HCT116 (cell line): Measurements from ENCODE around the gene TMEM81.

Source experiments
- CEBPB ChIP-seq: IDR thresholded peaks from 2 replicates; pipeline ENCODE4 v1.6.1; 2012; ENCODE audit warnings: low read depth
- EZH2phosphoT487 ChIP-seq: fragments of 200-600 bp; IDR thresholded peaks from 2 replicates; pipeline ENCODE4 v1.6.1; 2018; ENCODE audit warnings: antibody characterized with exemption, borderline replicate concordance
- MAX ChIP-seq: IDR thresholded peaks from 2 replicates; pipeline ENCODE4 v1.6.1; 2012
- POLR2A ChIP-seq: IDR thresholded peaks from 2 replicates; pipeline ENCODE4 v1.7.0; 2011; ENCODE audit warnings: borderline replicate concordance; ENCODE audit not compliant: insufficient read depth, insufficient read length; ENCODE audit errors: extremely low read depth
- REST ChIP-seq: IDR thresholded peaks from 2 replicates; pipeline ENCODE4 v1.6.1; 2012; ENCODE audit warnings: low read depth
- SP1 ChIP-seq: IDR thresholded peaks from 2 replicates; pipeline ENCODE4 v1.6.1; 2012; ENCODE audit warnings: low read depth
- ZNF274 ChIP-seq: fragments of 200-500 bp; sonication (Bioruptor generic); IDR thresholded peaks from 2 replicates; pipeline ENCODE4 v1.6.1; 2014; ENCODE audit warnings: mild to moderate bottlenecking, low read depth, low read length, inconsistent platforms
- TF ChIP-seq, protein P1 (sequence below), 3 experiments: fragments of 200-600 bp in 1 of 3; sonication (generic) in 1 of 3; IDR thresholded peaks in 2 of 3; conservative IDR thresholded peaks in 1 of 3; 2 replicates each; pipeline ENCODE4 v1.5.1; 2012 to 2017; ENCODE audit warnings: low read depth in 2 of 3, low read length in 2 of 3, antibody characterized with exemption in 1 of 3, borderline replicate concordance in 1 of 3, control low read depth in 1 of 3, mild to moderate bottlenecking in 1 of 3, mixed read lengths in 1 of 3, mixed run types in 1 of 3, moderate library complexity in 1 of 3; ENCODE audit not compliant: insufficient read depth in 1 of 3

- TF ChIP-seq, protein P1, sequence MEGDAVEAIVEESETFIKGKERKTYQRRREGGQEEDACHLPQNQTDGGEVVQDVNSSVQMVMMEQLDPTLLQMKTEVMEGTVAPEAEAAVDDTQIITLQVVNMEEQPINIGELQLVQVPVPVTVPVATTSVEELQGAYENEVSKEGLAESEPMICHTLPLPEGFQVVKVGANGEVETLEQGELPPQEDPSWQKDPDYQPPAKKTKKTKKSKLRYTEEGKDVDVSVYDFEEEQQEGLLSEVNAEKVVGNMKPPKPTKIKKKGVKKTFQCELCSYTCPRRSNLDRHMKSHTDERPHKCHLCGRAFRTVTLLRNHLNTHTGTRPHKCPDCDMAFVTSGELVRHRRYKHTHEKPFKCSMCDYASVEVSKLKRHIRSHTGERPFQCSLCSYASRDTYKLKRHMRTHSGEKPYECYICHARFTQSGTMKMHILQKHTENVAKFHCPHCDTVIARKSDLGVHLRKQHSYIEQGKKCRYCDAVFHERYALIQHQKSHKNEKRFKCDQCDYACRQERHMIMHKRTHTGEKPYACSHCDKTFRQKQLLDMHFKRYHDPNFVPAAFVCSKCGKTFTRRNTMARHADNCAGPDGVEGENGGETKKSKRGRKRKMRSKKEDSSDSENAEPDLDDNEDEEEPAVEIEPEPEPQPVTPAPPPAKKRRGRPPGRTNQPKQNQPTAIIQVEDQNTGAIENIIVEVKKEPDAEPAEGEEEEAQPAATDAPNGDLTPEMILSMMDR (IDR thresholded peaks at IDR 0.05 in 2 of 3, conservative IDR thresholded peaks at IDR 0.05 in 1 of 3; ENCODE audit: borderline replicate concordance in 1 of 3, insufficient read depth in 1 of 3, low read depth in 2 of 3, low read length in 2 of 3) = no peak
- no peak for TF ChIP-seq ZNF274
- TF ChIP-seq REST = no peak
- no peak for TF ChIP-seq SP1
- no peak for TF ChIP-seq POLR2A
- no peak for TF ChIP-seq MAX
- no peak for TF ChIP-seq EZH2phosphoT487
- TF ChIP-seq CEBPB = no peak
These were observed 25.4 kb downstream of the TMEM81 start for GRCh38 chr1:205058853-205059252.
